PC-9 (cell line): ENCODE measurements around the gene ACAP3. TPM values are rescaled to one million over a fixed set of nuclear protein-coding genes. Genes with fewer than 3 reads are reported as not detected.

Source experiments
- BruUV-seq: library from RNA; stranded (reverse); fragments of 400-500 nt; replicated peaks from 2 replicates; lab custom pipeline; 2021; lab: Mats Ljungman, UMichigan
- CTCF ChIA-PET: fragments of 300-600 bp; sonication (Branson Sonifier 250); formaldehyde crosslinking; loops from one replicate; lab custom pipeline; 2022; ENCODE audit warnings: antibody characterized with exemption; lab: Charles Lee
- POLR2A ChIA-PET: fragments of 300-600 bp; sonication (Branson Sonifier 250); formaldehyde crosslinking; loops from one replicate; lab custom pipeline; 2022; ENCODE audit warnings: antibody characterized with exemption; ENCODE audit not compliant: unreplicated experiment; lab: Charles Lee
- DNase-seq, 2 experiments: peaks; one replicate each; pipeline versions ENCODE4 v3.0.0 to v3.0.0-alpha.2; 2015 to 2022; ENCODE audit warnings: mixed read lengths in 1 of 2
- H2AFZ ChIP-seq: fragments of 200-600 bp; sonication (generic); 2 replicates; pipeline ENCODE4 v1.8.1; 2017; ENCODE audit warnings: antibody characterized with exemption
- H3F3A ChIP-seq: fragments of 200-600 bp; sonication (generic); 2 replicates; pipeline ENCODE4 v1.8.1; 2017; ENCODE audit warnings: antibody characterized with exemption, mild to moderate bottlenecking, low read depth; ENCODE audit not compliant: insufficient read depth
- H3K27ac ChIP-seq: fragments of 200-600 bp; sonication (generic); 2 replicates; pipeline ENCODE4 v1.6.1; 2016; ENCODE audit warnings: mixed run types
- H3K27me3 ChIP-seq: fragments of 200-600 bp; sonication (generic); 2 replicates; pipeline ENCODE4 v1.6.1; 2016; ENCODE audit warnings: low read depth, mixed run types; ENCODE audit not compliant: insufficient read depth
- H3K36me3 ChIP-seq: fragments of 200-600 bp; sonication (generic); 2 replicates; pipeline ENCODE4 v1.6.1; 2016; ENCODE audit warnings: low read depth, mixed run types
- H3K4me1 ChIP-seq: fragments of 200-600 bp; sonication (generic); replicated peaks from 2 replicates; pipeline ENCODE4 v1.6.1; 2016; ENCODE audit warnings: mixed run types; ENCODE audit not compliant: insufficient read depth
- H3K4me2 ChIP-seq: fragments of 200-600 bp; sonication (generic); 2 replicates; pipeline ENCODE4 v1.6.1; 2017; ENCODE audit warnings: mixed run types
- H3K4me3 ChIP-seq: fragments of 200-600 bp; sonication (generic); 2 replicates; pipeline ENCODE4 v1.6.1; 2016; ENCODE audit warnings: mixed run types
- H3K79me2 ChIP-seq: fragments of 200-600 bp; sonication (generic); 2 replicates; pipeline ENCODE4 v1.6.1; 2017; ENCODE audit warnings: low read depth, mixed run types
- H3K9me2 ChIP-seq: fragments of 200-600 bp; sonication (generic); 2 replicates; pipeline ENCODE4 v1.8.1; 2017; ENCODE audit warnings: mild to moderate bottlenecking; ENCODE audit not compliant: insufficient read depth
- H3K9me3 ChIP-seq: fragments of 200-600 bp; sonication (generic); 2 replicates; pipeline ENCODE4 v1.8.1; 2016; ENCODE audit warnings: low read depth; ENCODE audit not compliant: insufficient read depth
- H4K20me1 ChIP-seq: fragments of 200-600 bp; sonication (generic); 2 replicates; pipeline ENCODE4 v1.8.1; 2017; ENCODE audit not compliant: insufficient read depth
- EZH2 ChIP-seq: fragments of 200-600 bp; sonication (generic); IDR thresholded peaks from 2 replicates; pipeline ENCODE4 v1.8.0; 2017; ENCODE audit warnings: antibody characterized with exemption, low read depth
- intact Hi-C: fragments of 100-400 bp; cut with micrococcal nuclease; formaldehyde crosslinking; loops from one replicate; pipeline ENCODE4 v1.10.0; 2022; ENCODE audit not compliant: unreplicated experiment
- total RNA-seq: library from RNA; stranded (reverse); gene quantifications from 2 replicates; pipeline ENCODE4 v1.2.3, GENCODE V29; 2021
- TF ChIP-seq, protein P1 (sequence below): fragments of 200-600 bp; sonication (generic); conservative IDR thresholded peaks from 2 replicates; pipeline ENCODE4 v1.6.1; 2017; ENCODE audit warnings: mixed run types, antibody characterized with exemption, mild to moderate bottlenecking, moderate library complexity

The ACAP3 gene
- total RNA-seq, 1 experiment from 2014 or later, result 54.8 TPM

DNA sequence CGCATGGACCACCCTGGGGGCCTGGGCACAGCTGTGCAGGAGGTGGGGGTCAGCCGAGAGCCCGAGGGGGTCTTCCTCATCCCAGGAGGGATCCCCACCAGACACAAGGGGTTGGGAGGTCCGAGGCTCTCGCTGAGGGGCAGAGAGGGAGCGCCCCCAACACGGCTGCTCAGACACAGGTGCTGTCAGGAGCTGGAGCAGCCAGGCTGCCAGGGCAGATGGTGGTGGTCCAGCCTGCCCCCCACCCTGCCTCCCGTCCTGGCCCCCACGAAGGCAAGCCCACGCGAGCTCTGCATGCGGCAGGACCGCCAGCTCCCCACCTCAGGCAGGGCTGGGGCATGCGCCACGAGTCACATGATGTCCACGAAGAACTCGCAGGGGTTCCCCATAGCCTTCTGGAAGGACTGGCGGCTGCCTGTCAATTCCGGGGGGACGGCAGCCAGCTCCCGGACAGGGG, 28.1 kb upstream of the ACAP3 start:
- Histone ChIP-seq H3K4me3 (no peak overlapping the region), H3F3A (peaks cover 15% of the 10 kb centered on the region; the same call in 1 of the 2 replicates), H3K9me3 (no peaks in the 10 kb centered on the region), H3K4me2 (no peak overlapping the region), H2AFZ (no peak overlapping the region), H3K27ac (no peak overlapping the region), H4K20me1 (peaks cover 9% of the 10 kb centered on the region), H3K4me1 (peaks cover 9% of the 10 kb centered on the region), H3K9me2 (no peaks in the 10 kb centered on the region), H3K27me3 (no peaks in the 10 kb centered on the region), H3K36me3 (no peaks in the 10 kb centered on the region; the same call in 1 of the 2 replicates), H3K79me2 (peaks cover 7% of the 10 kb centered on the region)
- ChIA-PET POLR2A (no interaction called here), CTCF (no interaction called here)
- no peak for DNase-seq
- intact Hi-C loops, result no loop called here
- no TSS peak for BruUV-seq
- no peak for TF ChIP-seq EZH2
- TF ChIP-seq, protein P1, sequence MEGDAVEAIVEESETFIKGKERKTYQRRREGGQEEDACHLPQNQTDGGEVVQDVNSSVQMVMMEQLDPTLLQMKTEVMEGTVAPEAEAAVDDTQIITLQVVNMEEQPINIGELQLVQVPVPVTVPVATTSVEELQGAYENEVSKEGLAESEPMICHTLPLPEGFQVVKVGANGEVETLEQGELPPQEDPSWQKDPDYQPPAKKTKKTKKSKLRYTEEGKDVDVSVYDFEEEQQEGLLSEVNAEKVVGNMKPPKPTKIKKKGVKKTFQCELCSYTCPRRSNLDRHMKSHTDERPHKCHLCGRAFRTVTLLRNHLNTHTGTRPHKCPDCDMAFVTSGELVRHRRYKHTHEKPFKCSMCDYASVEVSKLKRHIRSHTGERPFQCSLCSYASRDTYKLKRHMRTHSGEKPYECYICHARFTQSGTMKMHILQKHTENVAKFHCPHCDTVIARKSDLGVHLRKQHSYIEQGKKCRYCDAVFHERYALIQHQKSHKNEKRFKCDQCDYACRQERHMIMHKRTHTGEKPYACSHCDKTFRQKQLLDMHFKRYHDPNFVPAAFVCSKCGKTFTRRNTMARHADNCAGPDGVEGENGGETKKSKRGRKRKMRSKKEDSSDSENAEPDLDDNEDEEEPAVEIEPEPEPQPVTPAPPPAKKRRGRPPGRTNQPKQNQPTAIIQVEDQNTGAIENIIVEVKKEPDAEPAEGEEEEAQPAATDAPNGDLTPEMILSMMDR, result no peak

DNA sequence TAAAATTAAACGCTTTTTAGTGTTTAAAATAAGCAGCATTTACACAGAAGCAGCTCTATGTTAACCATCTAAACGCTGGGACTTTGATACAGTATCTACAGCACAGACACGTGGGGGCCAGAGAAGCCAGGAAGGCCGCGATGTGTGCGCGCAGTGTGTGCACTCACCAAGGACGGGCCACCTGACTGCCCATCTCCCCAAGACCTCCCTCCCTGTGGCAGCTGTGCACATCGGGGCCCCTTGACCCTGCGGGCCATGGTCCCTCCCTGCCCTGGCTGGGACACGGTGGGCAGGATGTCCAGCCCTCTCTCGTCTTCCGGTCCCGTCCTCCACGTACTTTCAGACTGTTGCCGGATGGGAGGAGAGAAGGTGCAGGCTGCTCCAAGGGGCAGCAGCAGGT, 27.6 kb upstream of the ACAP3 start:
- no peak overlapping the region for H3K4me3 ChIP-seq
- H3K9me3 ChIP-seq, result no peaks in the 10 kb centered on the region
- intact Hi-C loops, result no loop called here
- peaks cover 14% of the 10 kb centered on the region for H3K4me1 ChIP-seq
- BruUV-seq, result TSS peak; percentile 22
- no peak overlapping the region for H3K27ac ChIP-seq
- H4K20me1 ChIP-seq, result peaks cover 9% of the 10 kb centered on the region
- no peak overlapping the region for H2AFZ ChIP-seq
- H3K36me3 ChIP-seq, result no peaks in the 10 kb centered on the region; the same call in 1 of the 2 replicates
- no peak for DNase-seq
- TF ChIP-seq EZH2, result no peak
- TF ChIP-seq, protein P1, result no peak
- H3K79me2 ChIP-seq, result 0 out of 2 replicates have a peak, but pooled peaks cover 2% of the 10 kb centered on the region
- peaks cover 20% of the 10 kb centered on the region; the same call in 1 of the 2 replicates for H3F3A ChIP-seq
- ChIA-PET CTCF (no interaction called here), POLR2A (no interaction called here)
- no peaks in the 10 kb centered on the region for H3K9me2 ChIP-seq
- H3K4me2 ChIP-seq, result no peak overlapping the region
- no peaks in the 10 kb centered on the region for H3K27me3 ChIP-seq

DNA sequence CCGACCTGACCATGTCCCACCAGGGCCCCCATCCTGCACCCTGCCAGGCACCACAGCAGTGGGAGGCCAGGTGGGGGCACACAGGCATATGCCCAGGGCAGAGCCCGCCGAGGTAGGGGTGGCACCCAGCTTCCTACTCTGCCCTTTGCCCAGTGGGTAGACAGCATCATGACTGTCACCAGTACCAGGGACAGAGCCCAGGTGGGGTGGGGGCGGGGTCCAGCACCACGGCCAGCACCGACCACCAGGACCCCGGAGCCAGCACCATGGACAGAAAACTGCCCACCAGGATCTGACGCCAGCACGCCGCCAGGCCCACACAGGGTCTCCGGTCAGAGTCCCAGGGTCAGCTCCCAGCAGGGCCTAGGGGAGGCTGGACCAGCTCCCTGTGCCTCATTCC, 27.1 kb upstream of the ACAP3 start:
- Histone ChIP-seq H3K9me2 (no peaks in the 10 kb centered on the region), H4K20me1 (peaks cover 9% of the 10 kb centered on the region), H3K27ac (no peak overlapping the region), H3K79me2 (no peaks in the 10 kb centered on the region), H3K4me3 (no peak overlapping the region), H3K27me3 (no peaks in the 10 kb centered on the region), H3K4me2 (no peak overlapping the region), H3K36me3 (no peaks in the 10 kb centered on the region; the same call in 1 of the 2 replicates), H3F3A (peaks cover 25% of the 10 kb centered on the region; the same call in 1 of the 2 replicates), H3K9me3 (no peaks in the 10 kb centered on the region), H2AFZ (no peak overlapping the region), H3K4me1 (peaks cover 17% of the 10 kb centered on the region)
- no peak for TF ChIP-seq EZH2
- no peak for DNase-seq
- intact Hi-C loops, result no loop called here
- BruUV-seq, result no TSS peak
- ChIA-PET CTCF (no interaction called here), POLR2A (no interaction called here)
